GM19351 (cell line): ENCODE results near the gene R3HDM2.
"Not testable (repeated sequence)": the region's sequence is repeated elsewhere in the genome, so short reads cannot be mapped to it uniquely, and the experiment has no call there.

Experiments used
- ATAC-seq: cut with Tn5 transposase; IDR thresholded peaks from one replicate; pipeline ENCODE4 v1.9.1; 2021; ENCODE audit warnings: mild to moderate bottlenecking, moderate library complexity; ENCODE audit not compliant: unreplicated experiment

The R3HDM2 gene

DNA sequence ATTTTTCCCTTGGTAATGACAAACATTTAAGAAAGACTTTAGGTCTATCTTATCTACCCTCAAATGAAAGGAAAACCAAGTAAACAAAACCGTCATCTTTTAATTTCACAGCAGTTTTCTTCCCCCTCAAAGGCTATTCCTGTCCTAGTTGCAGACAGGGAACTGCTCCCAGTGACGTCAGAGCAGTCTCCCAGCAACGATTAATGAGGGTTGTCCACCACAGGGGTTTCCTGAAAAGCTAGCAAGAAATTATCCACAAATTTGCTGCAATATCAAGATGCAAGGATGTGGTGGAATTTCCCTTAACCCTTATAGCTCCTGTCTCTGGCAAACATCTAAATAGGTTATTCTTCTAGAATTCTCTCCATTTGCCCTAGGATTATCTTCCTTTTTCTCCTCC is 90.7 kb downstream of the R3HDM2 start:
- no peak for ATAC-seq

DNA sequence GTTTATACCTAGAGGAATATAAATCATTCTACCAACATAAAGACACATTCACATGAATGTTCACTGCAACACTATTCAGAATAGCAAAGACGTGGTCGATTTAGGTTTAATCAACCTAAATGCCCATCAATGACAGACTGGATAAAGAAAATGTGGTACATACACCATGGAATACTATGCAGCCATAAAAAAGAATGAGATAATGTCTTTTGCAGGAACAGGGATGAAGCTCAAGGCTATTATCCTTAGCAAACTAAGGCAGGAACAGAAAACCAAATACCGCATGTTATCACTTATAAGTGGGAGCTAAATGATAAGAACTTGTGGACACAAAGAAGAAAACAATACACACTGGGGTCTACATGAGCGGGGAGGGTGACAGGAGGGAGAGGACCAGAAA is 94.5 kb downstream of the R3HDM2 start:
- ATAC-seq = not testable (repeated sequence)

DNA sequence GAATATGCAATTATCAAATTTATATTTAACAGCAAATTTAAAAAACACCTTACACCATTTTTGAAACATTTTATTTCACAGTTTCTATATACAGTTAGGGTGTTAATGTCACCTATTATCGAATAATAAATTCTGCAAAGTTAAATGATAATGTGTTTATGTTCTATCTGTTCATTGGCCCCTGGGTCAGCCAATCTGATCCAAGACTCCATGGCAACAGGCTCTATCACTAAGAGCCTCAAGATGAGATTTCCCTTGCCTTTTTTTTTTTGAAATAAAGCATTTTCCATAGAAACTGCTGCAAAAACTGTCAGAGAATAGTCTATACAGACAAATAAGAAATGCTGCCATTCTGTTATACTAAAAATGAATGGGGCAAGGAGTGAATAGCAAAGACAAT is 96.6 kb downstream of the R3HDM2 start:
- no peak for ATAC-seq

DNA sequence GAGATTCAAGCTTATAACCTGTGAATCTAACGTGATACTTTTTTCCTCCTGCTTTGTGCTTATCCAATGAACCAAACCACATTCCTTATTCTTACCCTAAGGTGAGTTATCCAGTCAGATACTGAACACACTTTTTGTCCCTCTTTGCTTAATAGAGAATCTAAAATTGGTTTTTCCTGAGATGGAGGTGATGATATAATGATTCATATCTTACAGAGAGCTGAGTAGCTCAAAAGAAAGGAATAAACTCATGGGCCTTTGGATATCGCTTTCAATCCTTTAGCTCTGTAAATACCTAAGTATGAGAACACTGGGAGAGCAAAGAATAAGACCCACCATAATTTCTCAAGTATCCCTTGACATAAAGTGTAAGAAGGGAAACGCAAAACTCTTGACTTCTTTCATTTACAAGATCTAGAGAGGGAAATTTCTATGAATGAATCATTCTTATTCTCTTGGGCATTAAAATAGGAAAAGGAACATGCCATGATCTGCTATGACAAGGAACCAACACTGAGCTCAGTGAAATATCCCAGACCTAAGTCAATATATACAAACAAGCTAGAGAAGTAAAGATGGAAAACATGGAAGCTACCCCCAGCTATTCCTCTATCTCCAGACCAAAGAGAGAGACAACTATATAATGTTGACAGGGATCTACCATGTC is 98.1 kb downstream of the R3HDM2 start:
- no peak for ATAC-seq

DNA sequence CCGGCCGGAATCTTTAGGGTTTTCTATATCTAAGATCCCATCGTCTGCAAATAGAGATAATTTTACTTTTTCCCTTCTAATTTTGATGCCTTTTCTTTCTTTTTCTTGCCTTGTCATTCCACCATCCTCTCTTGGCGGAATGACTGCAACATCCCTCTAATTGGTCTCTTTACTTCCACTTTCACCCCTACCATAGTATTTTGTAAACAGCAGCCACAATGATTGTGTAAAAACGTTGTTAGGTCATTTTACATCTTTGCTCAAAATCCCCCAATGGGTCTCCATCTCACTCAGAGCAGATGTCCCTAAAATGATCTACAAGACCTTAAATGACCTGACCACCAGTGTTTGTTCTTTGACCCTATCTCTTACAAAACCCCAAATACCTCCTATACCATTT is 99.9 kb downstream of the R3HDM2 start:
- ATAC-seq = no peak

DNA sequence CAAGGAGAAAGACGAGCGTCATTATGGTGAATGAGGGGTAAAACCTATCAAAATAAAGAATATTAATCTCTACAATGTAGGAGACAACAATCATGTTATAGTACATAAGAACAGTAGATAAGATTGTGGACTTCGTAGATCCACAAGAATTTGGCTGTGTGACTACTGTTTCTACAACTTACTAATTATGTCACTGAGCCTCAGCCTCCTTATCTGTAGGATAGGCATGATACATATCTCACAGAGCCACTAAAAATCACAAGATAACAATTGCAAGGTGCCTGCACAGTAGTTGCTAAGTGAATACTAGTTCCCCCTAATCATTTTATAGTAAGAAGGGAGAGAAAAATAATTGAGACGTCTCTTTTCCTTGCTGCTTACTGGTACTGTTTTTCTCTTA is 101.6 kb downstream of the R3HDM2 start:
- ATAC-seq = no peak

DNA sequence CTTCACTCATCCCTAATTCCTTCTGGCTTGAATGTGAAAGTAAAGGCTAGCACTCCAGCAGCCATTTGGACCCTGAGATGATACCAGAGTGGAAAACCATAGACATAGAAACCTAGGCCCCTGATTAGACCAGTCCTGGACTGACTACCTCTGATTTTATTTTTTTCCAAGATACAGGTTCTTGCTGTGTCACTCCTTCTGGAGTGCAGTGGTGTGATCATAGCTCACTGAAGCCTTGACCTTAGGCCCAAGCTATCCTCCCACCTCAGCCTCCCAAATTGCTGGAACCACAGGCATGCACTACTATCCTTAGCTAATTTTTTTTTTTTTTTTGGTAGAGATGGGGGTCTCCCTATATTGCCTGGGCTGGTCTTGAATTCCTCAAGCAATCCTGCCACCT is 105.4 kb downstream of the R3HDM2 start:
- ATAC-seq = no peak

DNA sequence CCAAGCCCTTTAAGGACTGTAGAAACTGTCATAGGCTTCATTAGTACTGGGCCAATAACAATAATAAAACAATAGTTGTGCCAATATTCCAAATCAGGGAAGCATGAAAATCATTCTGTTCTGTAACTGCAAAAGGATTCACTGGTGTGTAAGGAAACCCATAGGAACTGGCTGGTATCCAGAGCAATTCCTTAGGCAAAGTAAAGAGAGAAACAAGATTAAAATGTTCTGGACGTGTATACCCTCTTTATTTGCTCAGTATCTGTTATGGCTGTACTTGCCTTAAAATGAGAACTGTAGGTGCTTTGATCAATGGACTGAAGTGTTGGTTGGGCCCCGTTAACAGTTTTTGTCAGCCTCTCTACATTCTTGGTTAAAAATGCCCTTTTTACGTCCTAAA is 107.4 kb downstream of the R3HDM2 start:
- no peak for ATAC-seq

DNA sequence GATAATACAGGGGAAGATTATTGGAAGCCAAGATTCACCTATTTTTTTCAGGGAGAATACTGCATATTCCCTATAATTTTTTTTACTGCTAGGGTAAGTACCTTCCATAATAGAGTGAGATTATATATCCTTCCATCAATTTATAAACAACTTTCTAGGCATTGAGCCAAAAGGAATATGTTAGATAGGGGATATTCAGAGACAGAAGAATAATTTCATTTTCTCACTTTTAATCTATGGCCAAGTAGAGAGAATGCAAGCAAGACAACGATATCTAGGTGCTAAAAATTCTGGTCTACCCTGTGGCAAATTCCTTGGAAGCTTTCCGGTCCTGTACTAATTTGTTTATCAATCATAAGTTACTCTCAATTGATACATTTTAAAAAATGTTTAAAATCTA is 110.2 kb downstream of the R3HDM2 start:
- no peak for ATAC-seq

DNA sequence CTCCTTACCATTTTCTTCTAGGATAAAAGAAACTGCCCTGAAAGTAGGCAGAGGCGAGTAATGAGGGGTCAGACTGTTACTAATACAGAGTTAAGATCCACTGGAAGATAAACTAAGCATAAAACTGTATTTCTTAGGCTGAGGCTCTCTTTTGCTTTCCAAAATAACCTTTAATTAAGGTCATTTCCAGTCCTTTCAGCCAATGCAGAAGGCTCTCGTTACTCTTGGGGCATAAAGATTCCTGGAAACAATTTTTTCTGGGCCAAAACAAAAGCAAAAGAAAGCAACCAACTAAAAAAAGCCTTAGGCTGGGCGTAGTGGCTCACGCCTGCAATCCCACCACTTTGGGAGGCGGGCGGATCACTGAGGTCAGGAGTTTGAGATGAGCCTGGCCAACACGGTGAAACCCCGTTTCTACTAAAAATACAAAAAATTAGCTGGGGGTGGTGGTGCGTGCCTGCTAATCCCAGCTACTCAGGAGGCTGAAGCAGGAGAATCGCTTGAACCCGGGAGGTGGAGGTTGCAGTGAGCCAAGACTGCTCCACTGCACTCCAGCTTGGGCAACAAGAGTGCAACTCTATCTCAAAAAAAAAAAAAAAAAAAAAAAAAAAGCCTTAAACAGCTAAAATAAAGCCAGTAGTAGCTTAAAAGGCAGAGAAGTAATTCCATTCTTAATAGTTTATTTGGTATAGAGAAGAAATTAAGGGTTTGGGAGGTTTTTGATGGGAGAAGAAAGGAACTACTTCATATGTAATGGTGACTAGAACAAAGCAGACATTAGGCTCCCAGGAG is 111.0 kb downstream of the R3HDM2 start:
- no peak for ATAC-seq

DNA sequence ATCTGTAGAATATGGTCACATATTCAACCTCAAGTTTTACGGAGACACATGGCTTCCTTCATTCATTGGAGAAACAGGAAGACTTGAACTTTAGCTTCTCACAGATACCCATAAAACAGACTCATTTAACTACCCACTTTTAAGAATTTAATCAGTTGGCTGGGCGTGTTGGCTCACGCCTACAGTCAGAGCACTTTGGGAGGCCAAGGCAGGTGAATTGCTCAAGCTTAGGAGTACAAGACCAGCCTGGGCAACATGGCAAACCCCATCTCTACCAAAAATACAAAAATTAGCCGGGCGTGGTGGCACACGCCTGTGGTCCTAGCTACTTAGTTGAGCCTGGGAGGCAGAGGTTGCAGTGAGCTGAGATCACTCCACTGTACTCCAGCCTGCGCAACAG is 115.2 kb downstream of the R3HDM2 start:
- no peak for ATAC-seq

DNA sequence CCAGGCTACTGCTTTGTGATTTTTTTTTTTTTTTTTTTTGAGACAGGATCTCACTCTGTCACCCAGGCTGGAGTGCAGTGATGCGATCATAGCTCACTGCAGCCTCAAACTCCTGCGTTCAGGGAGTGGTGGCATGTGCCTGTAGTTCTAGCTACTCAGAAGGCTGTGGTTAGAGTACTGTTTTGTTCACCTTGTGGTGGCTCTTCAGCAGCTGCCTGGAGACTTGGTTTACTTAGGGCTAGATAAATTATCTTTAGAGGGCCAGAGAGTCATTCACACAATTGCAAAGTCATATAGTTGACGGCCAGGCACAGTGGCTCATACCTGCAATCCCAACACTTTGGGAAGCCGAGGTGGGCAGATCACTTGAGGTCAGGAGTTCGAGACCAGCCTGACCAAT is 118.6 kb downstream of the R3HDM2 start:
- not testable (repeated sequence) for ATAC-seq

DNA sequence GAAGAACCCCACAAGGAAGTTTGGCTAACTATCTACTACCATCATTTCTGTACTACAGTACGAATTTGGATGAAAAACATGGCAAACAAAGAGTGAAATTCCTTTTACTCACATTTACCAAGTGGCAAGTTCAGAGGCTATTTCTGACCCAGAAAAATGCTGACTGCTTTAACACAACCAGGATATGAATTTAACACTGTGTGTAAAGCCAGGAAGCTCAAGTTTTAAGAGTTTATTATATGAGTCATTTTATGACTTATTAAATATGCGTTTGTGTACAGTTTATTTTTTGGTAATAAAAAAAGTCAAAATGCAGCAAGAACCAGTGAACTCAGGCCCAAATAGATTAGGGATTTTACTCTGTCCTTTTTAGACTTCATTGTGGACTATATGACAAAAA is 121.4 kb downstream of the R3HDM2 start:
- ATAC-seq = no peak

DNA sequence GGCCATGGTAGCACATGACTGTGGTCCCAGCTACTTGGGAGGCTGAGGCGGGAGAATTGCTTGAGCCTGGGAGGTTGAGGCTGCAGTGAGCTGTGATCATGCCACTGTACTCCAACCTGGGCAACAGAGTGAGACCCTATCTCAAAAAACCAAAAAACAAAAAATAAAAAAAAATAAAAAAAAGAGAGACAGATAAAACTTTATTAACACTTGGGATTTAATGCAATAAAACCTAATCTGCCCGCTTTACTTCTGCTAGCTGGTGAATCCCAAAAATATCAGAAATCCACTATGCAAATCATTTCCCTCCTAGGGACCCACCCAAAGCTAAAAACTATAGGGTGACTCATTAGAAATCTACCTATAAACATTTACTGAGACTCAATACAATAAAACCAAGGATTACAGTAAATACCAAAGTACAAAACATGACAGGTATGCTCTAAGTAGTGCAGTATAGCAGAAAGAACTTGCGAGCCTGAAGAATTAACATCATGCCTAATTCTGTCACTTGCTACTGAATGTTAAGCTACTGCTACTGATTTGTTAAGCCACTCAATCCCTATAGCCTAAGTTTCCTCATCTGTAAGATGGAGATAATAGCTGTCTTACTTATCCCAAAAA is 129.8 kb downstream of the R3HDM2 start:
- no peak for ATAC-seq

DNA sequence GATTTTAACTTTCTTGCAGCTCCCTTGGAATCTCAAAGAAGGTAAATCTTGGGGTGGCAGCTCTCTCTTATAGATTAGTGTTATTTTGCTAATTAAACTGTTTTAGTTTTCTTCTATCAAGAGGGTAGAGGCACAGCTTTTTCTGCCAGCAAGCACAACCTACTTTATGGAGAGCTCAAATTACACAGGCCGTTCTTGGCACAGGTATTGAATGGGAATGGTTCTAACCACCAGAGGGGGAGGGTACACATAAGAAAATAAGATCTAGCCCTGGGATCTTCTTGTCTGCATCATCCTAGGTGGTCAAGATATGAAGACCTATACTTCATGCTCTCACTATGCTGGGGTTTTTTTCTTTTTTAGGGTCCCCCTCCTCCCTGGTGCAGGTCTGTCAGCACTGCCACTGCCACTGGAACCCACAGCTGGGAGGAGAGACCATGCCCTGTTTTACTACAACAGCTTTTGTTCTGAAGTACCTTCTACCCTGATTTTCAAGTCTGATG is 131.3 kb downstream of the R3HDM2 start:
- ATAC-seq = no peak

DNA sequence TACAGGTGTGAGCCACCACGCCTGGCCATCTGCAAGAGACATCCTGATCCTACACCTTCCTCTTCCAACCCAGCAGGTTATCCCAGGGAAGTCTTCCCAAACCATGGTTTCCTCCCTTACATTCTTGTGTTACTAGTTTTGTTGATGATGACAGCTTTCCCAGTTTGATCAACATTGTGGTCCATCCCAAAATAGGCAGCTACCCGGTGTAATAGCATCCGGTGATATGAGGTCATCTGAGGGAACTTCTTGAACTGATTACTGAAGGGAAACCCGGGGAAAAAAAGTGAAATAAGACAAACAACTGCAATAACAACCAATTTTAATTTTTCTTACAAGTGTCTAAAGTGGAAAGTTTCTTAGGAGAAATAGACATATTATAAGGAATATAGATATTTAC is 134.6 kb downstream of the R3HDM2 start:
- ATAC-seq = no peak

DNA sequence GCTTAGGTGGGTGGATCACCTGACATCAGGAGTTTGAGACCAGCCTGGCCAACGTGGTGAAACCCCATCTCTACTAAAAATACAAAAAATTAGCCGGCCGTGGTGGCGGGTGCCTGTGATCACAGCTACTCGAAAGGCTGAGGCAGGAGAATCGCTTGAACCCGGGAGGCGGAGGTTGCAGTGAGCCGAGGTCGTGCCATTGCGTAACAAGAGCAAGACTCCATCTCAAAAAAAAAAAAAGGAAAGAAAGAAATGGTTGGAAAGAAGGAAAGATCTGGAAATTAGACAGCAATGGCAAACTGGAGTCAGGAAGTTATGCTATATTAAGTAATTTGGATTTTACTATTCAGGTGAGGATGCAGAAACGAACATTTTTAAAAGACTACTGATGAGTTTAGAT is 148.8 kb downstream of the R3HDM2 start:
- not testable (repeated sequence) for ATAC-seq

DNA sequence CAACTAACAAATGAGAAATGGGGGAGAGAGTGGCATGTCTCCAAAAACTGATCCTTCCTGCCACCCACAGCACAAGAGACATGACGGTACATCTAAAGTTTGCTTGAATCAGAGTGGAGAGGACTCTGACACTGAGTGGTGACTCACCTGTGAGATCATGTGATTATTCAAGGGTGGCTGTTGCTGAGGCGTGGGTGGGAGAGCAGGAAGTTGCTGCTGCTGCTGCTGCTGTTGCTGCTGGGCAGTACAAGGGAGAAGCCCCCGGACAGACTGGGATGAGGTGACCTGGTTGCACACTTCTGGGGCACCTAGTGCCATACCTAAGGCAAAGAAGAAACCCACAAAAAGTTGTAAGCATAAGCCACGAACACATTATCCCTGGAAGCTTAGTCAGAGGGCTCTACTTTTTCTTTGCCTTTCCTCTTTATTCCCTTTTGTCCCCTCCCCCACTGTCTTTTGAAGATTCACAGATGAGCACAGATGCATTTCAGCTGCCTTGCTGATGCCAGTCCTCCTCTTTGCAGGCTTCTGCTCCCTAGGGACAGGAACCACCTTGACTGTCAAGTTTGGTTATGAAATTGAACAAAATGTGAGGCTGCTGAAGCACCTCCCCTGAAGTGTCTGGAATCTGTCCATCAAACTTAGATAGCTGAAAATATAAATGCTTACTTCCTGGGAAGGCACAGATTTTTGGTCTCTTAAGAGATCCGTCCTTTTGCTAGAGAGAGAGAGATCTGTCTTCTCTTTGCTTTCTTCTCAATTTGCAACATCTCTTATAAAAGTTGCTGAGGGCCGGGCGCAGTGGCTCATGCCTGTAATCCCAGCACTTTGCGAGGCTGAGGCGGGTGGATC is 150.4 kb downstream of the R3HDM2 start:
- peak; percentile 98 for ATAC-seq

DNA sequence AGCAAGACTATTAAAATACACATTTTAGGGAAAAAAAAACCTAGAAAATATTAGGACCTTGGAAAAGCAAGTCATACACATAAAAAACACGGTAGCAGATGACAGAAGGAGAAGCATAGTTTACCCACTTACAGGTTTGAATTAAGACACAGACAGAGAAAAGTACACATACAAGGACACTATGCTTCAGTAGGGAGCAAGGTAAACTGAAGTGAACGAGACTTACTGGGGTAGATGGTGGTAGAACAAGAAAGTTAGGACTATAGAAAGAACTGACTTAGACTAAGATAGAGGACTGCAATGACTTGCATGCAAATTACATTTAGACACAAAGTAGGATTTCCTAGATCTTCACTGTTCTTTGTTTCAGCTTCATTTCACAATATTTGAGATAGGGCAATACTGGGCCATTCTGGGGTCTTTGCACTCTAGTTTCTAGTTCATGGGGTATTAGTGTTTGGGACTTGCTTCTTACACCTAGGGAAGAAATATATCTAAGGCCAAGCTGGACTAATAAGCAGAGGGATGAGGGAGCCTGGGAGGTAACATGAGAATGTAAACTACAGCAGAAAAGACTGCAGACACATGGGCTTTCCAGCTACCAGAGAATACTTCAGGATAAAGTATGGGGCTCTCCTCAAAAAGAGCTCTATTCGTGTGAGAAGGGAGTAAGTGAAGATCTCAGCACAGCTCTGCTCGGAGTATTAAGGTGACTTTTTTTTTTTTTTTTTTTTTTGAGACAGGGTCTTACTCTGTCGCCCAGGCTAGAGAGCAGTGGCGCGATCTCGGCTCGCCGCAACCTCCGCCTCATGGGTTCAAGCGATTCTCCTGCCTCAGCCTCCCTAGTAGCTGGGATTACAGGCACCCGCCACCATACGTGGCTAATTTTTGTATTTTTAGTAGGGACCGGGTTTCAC is 152.1 kb downstream of the R3HDM2 start:
- ATAC-seq = no peak

DNA sequence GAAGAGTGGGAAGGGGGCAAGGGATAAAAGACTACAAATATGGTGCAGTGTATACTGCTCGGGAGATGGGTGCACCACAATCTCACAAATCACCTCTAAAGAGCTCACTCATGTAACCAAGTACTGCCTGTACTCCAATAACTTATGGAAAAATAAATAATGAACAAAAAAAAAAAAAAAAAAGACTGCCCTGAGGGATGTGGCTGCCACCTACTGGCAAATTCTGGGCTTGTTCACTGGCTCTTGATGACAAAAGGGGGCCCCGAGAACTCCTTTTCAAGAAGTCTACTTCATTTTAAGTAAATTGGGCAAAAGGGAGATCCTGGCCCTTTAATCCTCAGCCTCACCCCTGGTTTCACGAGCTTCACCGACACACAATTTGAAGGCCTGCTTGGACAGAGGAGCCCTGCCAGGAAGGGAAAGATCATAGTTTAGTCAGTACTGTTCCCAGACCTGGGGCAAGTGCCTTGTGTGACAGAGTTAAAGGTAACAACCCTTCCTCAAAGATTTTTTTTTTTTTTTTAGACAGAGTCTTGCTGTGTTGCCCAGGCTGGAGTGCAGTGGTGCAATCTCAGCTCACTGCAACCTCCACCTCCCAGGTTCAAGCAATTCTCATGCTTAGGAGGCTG is 153.8 kb downstream of the R3HDM2 start:
- no peak for ATAC-seq
